ENCODE results near the gene SLC40A1. TPM values are rescaled to one million over a fixed set of nuclear protein-coding genes. Genes with fewer than 3 reads are reported as not detected.

The SLC40A1 gene
- total RNA-seq, 2 donors from 2014 or later, result 76.5 to 118 TPM

- ATAC-seq (ENCODE audit: insufficient number of reproducible peaks, low FRiP score, low read depth), result no peak
- H3K27ac ChIP-seq, result no peak overlapping the region
These were observed 62.6 kb downstream of the SLC40A1 start for GRCh38 chr2:189517847-189518535.

GRCh38 chr2:189516546-189516945 is 64.0 kb downstream of the SLC40A1 start:
- H3K27ac ChIP-seq, result no peak overlapping the region
- no peak for ATAC-seq (ENCODE audit: insufficient number of reproducible peaks, low FRiP score, low read depth)

More at GRCh38 chr2:189517847-189518535, 62.6 kb downstream of the SLC40A1 start:
- no peak overlapping the region for H3K4me3 ChIP-seq
- no peak for TF ChIP-seq CTCF (IDR thresholded peaks at IDR 0.05)
- H3K9me3 ChIP-seq, result no peaks in the 10 kb centered on the region
- H3K4me1 ChIP-seq (ENCODE audit: control insufficient read depth in 1 of 2, low read depth in 2 of 2), result peaks cover 19 to 60% of the 10 kb centered on the region in 2 donors
- no peaks in the 10 kb centered on the region for H3K27me3 ChIP-seq (replicated peaks; ENCODE audit: insufficient read depth)
- no peaks in the 10 kb centered on the region for H3K36me3 ChIP-seq
- DNase-seq (ENCODE audit: low spot score), result no peak

GRCh38 chr2:189515264-189515663 is 65.3 kb downstream of the SLC40A1 start:
- ATAC-seq (ENCODE audit: insufficient number of reproducible peaks, low FRiP score, low read depth) (peak; percentile 75), DNase-seq (ENCODE audit: low spot score) (no peak)
- Histone ChIP-seq H3K36me3 (no peaks in the 10 kb centered on the region), H3K4me1 (ENCODE audit: control insufficient read depth in 1 of 2, low read depth in 2 of 2) (peaks cover 15 to 41% of the 10 kb centered on the region in 2 donors), H3K9me3 (no peaks in the 10 kb centered on the region), H3K4me3 (no peak overlapping the region), H3K27ac (peak overlapping the region in 1 of 2 donors; percentile 43), H3K27me3 (replicated peaks; ENCODE audit: insufficient read depth) (no peaks in the 10 kb centered on the region)
- TF ChIP-seq CTCF (IDR thresholded peaks at IDR 0.05), result no peak

More at GRCh38 chr2:189516546-189516945, 64.0 kb downstream of the SLC40A1 start:
- Histone ChIP-seq H3K27me3 (replicated peaks; ENCODE audit: insufficient read depth) (no peaks in the 10 kb centered on the region), H3K9me3 (no peaks in the 10 kb centered on the region), H3K4me1 (ENCODE audit: control insufficient read depth in 1 of 2, low read depth in 2 of 2) (peaks cover 15 to 45% of the 10 kb centered on the region in 2 donors), H3K36me3 (no peaks in the 10 kb centered on the region), H3K4me3 (no peak overlapping the region)
- TF ChIP-seq CTCF (IDR thresholded peaks at IDR 0.05), result no peak
- no peak for DNase-seq (ENCODE audit: low spot score)

GRCh38 chr2:189514104-189514503 is 66.5 kb downstream of the SLC40A1 start:
- no peaks in the 10 kb centered on the region for H3K27me3 ChIP-seq (replicated peaks; ENCODE audit: insufficient read depth)
- H3K36me3 ChIP-seq, result no peaks in the 10 kb centered on the region
- H3K9me3 ChIP-seq, result no peaks in the 10 kb centered on the region
- no peak for TF ChIP-seq CTCF (IDR thresholded peaks at IDR 0.05)
- ATAC-seq (ENCODE audit: insufficient number of reproducible peaks, low FRiP score, low read depth), result no peak
- peaks cover 15 to 39% of the 10 kb centered on the region in 2 donors for H3K4me1 ChIP-seq (ENCODE audit: control insufficient read depth in 1 of 2, low read depth in 2 of 2)
- no peak for DNase-seq (ENCODE audit: low spot score)
- peak overlapping the region in 1 of 2 donors; percentile 43 for H3K27ac ChIP-seq
- no peak overlapping the region for H3K4me3 ChIP-seq

GRCh38 chr2:189512879-189513278 is 67.7 kb downstream of the SLC40A1 start:
- Histone ChIP-seq H3K4me1 (ENCODE audit: control insufficient read depth in 1 of 2, low read depth in 2 of 2) (peaks cover 15 to 33% of the 10 kb centered on the region in 2 donors), H3K36me3 (no peaks in the 10 kb centered on the region), H3K4me3 (no peak overlapping the region), H3K9me3 (no peaks in the 10 kb centered on the region), H3K27ac (no peak overlapping the region), H3K27me3 (replicated peaks; ENCODE audit: insufficient read depth) (no peaks in the 10 kb centered on the region)
- ATAC-seq (ENCODE audit: insufficient number of reproducible peaks, low FRiP score, low read depth), result no peak
- no peak for DNase-seq (ENCODE audit: low spot score)
- no peak for TF ChIP-seq CTCF (IDR thresholded peaks at IDR 0.05)
